Activated T-cell treated with anti-CD3 and anti-CD28 coated beads, Interleukin-2, amount 50 U/mL, for 48 hours (primary cell): ENCODE data around the gene IBA57.
"Not testable (repeated sequence)": the region's sequence is repeated elsewhere in the genome, so short reads cannot be mapped to it uniquely, and the experiment has no call there.

ENCODE experiments used
- DNase-seq, 2 experiments: peaks; one replicate each; pipeline ENCODE4 v3.0.0-alpha.2; 2020

The IBA57 gene

GRCh38 chr1:228173528-228174481 is 8.2 kb downstream of the IBA57 start:
- DNase-seq, result peak; percentile 47 to 49

DNA sequence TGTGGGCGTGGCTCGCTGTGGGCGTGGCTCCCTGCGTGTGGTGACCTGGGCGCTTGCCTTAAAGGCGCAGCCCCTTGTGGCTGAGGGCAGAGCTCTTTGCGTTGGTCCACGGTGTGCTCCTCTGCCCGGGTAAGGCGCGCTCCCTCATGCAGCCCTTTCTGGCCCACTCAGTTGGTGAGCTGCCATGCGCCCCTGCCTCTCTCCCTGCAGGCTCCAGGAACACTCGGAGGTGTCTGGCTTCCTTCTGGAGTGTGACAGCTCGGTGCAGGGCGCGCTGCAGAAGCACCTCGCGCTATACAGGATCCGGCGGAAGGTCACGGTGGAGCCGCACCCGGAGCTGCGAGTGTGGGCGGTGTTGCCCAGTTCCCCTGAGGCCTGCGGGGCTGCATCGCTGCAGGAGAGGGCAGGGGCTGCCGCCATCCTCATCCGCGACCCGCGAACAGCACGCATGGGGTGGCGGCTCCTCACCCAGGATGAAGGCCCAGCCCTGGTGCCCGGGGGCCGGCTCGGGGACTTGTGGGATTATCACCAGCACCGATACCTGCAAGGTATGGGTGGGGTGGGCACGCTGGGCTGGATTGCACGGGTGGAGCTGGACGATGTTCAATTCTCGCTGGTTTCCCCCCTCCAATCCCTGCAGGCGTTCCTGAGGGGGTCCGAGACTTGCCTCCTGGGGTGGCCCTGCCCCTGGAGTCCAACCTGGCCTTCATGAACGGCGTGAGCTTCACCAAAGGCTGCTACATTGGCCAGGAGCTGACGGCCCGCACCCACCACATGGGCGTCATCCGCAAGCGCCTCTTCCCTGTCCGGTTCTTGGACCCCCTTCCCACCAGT is 9.1 kb downstream of the IBA57 start:
- peak in 1 of 2 experiments; percentile 49 for DNase-seq

- no peak for DNase-seq
Observed at GRCh38 chr1:228175316-228176023, 9.9 kb downstream of the IBA57 start.

GRCh38 chr1:228176024-228176395 is 10.4 kb downstream of the IBA57 start:
- no peak for DNase-seq

DNA sequence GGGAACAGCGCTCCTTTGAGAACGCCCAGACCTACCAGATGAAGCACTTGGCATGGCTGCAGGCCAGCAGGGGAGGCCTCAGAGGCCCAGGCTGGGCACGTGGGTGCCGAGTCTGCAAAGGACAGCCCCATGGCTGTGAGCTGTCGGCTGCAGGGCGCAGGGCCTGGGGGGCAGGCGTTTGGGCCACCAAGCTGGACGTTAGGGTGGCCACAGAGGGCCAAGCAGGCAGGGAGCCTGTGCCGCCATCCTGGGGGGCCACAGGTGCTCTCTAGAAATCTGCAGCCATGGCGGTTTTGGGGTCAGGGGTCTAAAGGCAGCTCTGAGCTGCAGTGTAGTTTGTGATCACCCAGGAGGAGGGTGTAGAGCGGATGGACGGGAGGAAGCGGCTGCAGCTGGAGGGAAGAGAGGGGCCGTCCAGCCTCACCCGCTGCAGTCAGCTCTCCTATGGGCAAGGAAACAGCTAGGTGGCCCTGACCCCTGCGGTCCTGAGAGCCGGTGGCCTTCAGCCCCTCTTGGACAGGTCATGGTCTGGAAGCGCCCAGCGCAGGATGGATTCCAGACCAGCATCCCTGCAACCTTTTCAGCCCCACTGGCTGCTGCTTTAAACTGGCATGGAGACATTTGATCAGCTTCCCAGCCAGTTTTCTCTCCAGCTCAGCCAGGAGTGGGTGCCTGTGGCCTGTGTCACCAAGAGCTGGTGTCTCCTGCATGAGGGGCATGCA is 11.0 kb downstream of the IBA57 start:
- no peak for DNase-seq

DNA sequence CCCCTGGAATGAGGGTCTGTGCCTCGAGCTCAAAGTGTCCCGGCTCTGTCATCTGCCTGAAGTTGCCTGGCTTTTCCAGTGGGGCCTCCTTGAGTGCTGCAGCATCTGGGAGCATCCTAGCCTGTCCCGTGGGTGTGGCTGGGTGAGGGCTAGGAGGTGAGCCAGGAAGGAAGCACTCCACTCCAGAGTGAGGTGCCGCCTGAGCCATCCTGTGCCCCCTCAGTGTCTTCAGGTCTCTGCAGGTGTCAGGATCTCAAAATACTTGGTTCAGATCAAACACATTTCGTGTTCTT is 11.5 kb downstream of the IBA57 start:
- DNase-seq, result no peak

GRCh38 chr1:228177721-228178710 is 12.4 kb downstream of the IBA57 start:
- no peak for DNase-seq

DNA sequence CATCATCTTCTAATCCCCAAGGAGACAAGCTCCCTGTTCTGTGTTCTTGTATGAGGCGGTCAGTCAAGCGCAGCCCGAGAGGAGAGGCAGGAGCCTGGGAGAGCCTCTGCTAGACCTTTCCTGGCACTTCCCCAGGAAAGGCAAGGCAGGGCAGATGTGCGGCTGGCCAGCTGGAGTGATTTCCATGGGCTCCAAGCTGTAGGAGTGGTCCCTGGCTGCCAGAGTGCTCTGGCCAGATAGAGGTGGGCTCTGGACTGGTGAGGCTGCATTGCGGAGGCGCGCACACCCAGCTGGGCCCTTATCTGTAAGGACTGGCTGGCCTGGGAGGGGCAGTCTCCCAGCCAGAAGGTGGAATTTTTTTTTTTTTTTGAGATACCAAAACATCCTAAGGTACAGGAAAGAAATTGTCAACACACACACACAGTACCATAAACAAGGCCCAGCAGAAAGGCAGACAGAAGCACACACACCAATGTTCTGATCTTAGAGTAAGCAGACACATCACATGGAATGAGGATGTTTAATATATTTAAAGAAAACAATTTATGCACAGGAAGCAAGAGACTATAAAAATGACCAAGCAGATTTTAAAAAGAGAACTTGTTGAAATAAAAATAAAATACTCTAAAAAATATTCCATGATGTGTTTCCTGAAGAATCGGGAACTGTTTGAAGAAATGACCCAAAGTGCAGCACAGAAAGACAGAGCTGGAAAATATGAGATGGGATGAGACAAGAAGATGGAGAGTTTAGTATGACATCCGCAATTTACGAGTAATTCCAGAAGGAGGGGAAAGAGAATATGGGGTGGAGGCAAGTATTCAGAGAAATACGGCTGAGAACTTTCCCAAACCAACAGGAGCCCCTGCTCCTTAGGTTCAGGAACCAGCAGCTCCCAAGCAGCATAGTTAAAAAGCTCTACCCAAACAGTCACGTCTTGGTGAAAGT is 13.4 kb downstream of the IBA57 start:
- DNase-seq, result no peak

DNA sequence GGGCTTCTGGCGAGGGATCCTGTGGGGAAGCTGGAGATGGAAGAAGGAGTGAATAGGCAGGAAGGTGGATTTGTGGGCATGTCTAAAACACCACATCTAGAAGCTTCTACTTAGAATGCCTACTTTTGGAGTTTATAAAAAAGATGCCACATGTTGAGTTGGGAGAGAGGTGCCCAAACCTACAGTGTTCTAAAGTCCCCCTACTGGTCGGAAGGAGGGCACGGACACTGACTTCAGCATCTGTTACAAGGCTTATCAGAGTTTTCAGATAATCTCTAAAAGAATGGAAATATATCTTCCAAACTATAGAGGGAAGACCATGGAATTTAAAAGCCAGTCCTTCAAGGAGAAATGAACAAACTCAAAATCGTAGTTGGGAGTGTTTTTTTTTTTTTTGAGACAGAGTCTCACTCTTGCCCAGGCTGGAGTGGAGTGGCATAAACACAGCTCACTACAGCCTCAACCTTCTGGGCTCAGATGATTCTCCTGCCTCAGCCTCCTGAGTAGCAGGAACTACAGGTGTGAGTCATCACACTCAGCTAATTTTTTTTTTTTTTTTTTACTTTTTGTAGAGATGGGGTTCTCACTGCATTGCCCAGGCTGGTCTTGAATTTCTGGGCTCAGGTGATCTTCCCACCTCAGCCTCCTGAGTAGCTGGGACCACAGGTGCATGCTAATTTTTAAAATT is 14.8 kb downstream of the IBA57 start:
- no peak for DNase-seq

- no peak for DNase-seq
Observed at GRCh38 chr1:228180959-228181644, 15.5 kb downstream of the IBA57 start.

DNA sequence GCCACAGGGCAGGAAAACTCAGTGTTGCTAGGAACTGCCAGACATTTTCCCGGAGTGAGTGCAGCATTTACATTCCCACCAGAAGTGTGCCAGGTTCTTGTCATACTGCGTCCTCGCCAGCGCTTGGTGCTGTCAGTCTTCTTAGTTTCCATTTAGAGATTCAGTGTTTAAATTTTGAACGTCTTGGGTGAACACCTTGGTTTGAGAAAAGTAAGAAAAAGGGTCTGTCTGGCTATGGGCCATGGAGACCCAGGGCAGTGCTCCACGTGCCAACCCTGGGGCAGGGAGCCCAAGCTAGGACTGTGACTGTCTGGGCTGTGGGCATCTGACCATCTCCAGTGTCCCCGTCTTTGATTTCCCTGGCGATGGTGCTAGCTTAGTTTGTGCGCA is 16.0 kb downstream of the IBA57 start:
- no peak for DNase-seq

- DNase-seq, result no peak
Observed at GRCh38 chr1:228182296-228183030, 16.9 kb downstream of the IBA57 start.

DNA sequence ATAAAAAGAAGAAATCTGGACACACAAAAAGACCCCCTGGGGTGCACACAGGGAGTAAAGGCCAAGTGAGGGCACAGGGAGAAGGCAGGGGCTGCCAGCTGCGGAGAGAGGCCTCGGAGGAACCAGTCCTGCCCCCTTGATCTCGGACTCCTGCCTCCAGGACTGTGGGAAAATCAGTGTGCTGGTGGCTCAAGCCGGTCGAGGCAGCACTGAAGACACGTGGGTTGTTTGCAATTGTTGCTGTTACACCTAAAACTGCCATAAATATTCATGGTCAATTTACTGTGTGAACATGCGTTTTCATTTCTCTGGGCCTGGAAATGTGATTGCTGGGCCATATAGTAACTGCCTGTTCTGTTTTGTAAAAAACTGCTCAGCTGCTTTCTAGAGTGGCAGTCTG is 18.5 kb downstream of the IBA57 start:
- no peak for DNase-seq

DNA sequence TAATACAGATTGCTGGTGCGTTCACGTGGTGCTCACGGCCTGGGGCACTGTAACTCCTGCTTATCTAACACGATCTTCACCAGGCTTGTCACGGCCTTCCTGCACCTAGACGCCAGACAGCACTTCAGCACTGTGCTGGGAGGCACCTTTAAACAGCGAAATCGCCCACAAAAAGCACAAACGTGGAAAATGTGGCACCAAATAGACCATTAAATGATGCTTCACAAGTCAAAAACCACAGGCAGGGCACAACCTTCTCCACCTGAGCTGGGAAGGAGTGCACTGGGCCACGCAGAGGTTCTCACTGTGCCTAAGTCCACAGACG is 20.0 kb downstream of the IBA57 start:
- DNase-seq, result no peak

- DNase-seq, result not testable (repeated sequence)
Observed at GRCh38 chr1:228188249-228188648, 22.6 kb downstream of the IBA57 start.

- no peak for DNase-seq
Observed at GRCh38 chr1:228190182-228190581, 24.6 kb downstream of the IBA57 start.

- DNase-seq, result no peak
Observed at GRCh38 chr1:228190778-228191177, 25.2 kb downstream of the IBA57 start.

DNA sequence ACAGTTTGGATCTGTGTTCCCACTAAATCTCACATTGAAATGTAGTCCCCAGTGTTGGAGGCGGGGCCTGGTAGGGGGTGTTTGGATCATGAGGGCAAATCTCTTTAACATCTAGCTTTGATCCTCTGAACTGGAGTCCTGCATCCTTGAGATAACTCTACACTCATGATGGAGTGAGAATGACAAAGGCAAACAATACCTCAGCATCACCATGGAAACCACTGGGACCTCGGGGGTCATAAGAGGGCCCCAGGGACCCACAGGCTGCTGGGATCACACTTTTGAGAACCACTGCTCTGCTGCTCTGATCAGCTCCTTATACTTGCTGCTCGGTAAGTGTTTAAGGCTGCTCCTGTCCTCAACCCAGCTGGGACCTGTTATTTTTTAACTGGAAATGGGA is 28.8 kb downstream of the IBA57 start:
- DNase-seq, result no peak
